Ecto neural progenitor cell (in vitro differentiated cells): ENCODE measurements around the gene CPSF3.

Source experiments
- DNase-seq: peaks from one replicate; pipeline ENCODE4 v3.0.0-alpha.2; 2018; ENCODE audit warnings: low spot score

CPSF3 gene

GRCh38 chr2:9423100-9423921, at the start of gene CPSF3, which contains the start of gene ITGB1BP1:
Gene CPSF3, plus strand, starts transcription at chr2:9423654. Its CDS starts 120 bp downstream, at chr2:9423774.
Gene ITGB1BP1, minus strand, starts transcription at chr2:9423528. Its CDS starts 4,831 bp downstream, at chr2:9418697.
- peak; percentile 99 for DNase-seq

DNA sequence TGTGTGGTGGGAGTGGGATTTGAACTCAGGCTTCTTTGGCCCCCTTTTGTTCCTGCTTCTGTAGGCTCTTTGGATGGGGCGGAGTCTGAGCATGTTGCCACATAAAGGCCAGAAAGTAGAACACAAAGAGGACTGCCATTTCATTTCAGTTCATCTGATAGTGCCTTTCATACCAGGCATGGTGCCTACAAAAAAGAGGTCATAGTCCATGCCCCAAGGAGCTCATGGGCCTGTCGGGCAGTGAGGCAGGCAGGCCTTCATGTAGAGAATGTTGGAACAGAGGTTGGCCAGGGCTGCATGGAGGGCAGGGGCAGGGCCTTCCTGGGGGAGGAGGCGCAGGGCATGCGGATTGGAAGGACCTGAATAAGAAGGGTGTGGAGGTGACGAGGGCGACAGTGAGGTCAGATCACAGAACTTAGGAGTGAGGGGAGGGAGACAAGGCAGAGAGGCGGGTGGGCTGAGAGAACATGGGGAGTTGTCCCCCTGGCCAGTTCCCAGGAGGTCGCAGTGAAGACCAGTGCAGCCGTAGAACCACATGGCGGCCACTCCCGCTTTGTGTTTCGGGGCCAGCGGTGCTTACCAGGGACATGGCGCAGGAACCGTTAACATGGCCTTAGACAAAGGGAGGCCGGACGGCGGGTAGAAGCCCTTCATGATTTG, 49.3 kb upstream of the CPSF3 start:
- DNase-seq, result no peak

GRCh38 chr2:9375857-9376428, 47.5 kb upstream of the CPSF3 start:
- no peak for DNase-seq

GRCh38 chr2:9377461-9378097, 45.9 kb upstream of the CPSF3 start:
- DNase-seq, result no peak

DNA sequence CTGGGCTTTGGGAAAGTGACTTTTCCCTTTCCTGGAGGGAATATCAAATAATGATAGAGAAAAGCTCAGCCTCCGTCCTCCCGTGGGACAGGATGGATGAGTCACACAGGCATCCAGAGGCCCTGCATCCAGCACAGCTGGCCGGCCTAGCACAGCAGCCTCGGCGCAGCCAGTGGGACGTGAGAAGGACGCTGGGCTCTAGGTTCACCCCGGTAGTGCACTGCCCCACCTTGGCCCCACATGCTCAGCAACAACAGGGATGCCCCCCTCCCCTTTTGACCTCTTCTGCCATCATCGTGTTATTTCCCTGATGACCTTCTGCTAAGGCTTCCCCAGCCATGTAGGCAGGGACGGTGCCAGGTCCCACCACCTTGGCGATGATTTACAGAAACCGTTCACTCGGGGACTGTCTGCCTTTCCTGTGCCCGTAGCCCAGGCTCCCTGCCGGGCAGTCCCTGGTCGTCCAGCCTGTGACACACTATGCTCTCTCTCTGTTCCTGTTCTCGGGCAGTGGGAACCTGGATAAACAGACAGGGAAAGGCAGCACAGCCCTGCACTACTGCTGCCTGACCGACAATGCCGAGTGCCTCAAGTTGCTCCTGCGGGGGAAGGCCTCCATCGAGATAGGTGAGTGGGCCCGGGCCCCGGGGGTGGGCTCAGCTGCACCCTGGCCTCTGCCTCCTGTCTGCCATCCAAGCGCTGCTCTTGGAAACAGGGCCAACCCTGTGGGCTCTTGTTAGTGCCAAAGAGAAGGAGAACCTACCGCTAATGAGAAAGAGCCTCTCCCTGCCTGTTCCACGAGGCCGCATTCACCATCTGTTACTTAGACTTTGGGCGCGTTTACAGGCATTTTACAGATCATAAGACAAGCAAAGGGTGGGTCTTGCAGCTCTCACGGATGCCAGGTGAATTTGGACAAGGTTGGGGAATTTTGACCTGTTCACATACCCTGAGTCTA, 44.7 kb upstream of the CPSF3 start:
- no peak for DNase-seq

DNA sequence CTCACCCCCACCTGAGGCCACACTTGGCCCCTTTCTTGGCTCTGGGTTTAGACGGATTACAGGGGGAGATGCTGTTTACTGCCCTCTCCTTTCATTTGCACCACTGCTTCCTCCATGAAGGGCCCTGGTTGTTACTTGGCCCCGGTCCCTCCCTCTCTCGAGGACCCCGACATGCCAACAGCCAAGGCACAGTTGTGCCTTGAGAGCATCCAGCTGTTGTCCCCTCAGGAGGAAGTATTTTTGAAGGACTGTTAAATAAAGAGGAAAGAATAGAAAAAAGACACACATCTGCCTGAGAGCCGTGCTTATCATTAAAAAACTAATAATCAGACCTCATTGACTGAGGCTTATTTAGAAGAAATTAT, 44.1 kb upstream of the CPSF3 start:
- no peak for DNase-seq

GRCh38 chr2:9380702-9381628, 42.5 kb upstream of the CPSF3 start:
- DNase-seq, result no peak

DNA sequence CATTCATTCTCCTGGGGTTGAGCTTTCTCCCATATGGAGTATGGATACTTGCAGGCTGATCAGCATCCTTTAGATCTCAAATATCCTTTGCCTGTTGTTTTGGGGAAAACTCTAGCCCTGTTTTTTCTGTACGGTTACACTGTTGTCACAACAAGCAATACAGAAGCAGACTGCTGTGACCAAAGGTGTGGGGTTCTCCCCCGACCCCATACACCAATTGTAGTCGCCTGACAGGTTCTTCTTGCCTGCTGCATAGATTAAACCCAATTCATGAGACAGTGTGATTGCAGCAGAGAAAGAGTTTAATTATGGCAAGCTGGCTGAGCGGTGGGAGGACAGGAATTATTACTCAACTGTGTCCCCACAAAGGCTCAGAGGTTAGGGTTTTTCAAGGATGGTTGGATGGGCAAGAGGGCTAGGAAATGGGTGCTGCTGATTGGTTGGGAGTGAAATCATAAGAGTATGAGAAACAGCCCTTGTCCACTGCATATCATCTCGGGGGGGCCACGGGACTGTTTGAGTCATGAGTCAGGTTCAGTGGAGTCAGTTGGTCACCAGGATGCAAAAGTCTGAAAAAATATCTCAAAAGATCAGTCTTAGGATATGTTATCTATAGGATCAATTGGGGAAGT, 40.7 kb upstream of the CPSF3 start:
- no peak for DNase-seq

DNA sequence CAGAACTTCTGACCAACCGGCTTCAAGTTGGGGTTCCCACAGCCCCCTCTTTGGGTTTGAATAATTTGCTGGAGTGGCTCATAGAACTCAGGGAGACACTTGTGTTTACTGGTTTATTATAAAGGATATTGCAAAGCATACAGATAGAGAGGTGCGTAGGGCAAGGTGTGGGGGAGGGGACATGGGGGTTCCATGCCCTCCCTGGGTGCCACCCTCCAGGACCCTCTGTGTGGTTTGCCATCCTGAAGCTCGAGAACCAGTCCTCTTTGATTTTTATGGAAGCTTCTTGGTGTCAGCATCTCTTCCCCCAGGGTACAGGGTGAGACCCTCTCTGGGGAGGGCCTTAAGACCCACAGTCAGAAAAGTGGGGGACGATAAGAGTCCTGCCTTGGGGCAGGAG, 38.9 kb upstream of the CPSF3 start:
- no peak for DNase-seq

- DNase-seq, result no peak
Measured at GRCh38 chr2:9385841-9386240, 37.6 kb upstream of the CPSF3 start.

GRCh38 chr2:9388199-9388681, 35.2 kb upstream of the CPSF3 start:
- no peak for DNase-seq

- no peak for DNase-seq
Measured at GRCh38 chr2:9388950-9389911, 34.2 kb upstream of the CPSF3 start.

- DNase-seq, result no peak
Measured at GRCh38 chr2:9390151-9390850, 33.2 kb upstream of the CPSF3 start.

GRCh38 chr2:9390991-9391390, 32.5 kb upstream of the CPSF3 start:
- no peak for DNase-seq

GRCh38 chr2:9391961-9392720, 31.3 kb upstream of the CPSF3 start:
- DNase-seq, result no peak

- peak; percentile 61 for DNase-seq
Measured at GRCh38 chr2:9392898-9393765, 30.3 kb upstream of the CPSF3 start.
